Hepatocyte (in vitro differentiated cells): ENCODE measurements around the gene PPM1L. TPM values are rescaled to one million over a fixed set of nuclear protein-coding genes. Genes with fewer than 3 reads are reported as not detected.
A peak's percentile ranks its signal among the peaks of the same experiment; 100 is the strongest.

Source experiments
- DNase-seq: peaks from one replicate; pipeline ENCODE4 v3.0.0-alpha.2; 2016; ENCODE audit warnings: low spot score
- H2AFZ ChIP-seq: fragments of 200-600 bp; sonication (generic); 2 replicates; pipeline ENCODE4 v1.6.0; 2016; ENCODE audit warnings: antibody characterized with exemption, mild to moderate bottlenecking
- H3K27ac ChIP-seq: fragments of 200-600 bp; sonication (generic); 2 replicates; pipeline ENCODE4 v1.5.1; 2016; ENCODE audit warnings: mild to moderate bottlenecking
- H3K27me3 ChIP-seq: fragments of 200-600 bp; sonication (generic); 2 replicates; pipeline ENCODE4 v1.6.1; 2016
- H3K36me3 ChIP-seq: fragments of 200-600 bp; sonication (generic); replicated peaks from 2 replicates; pipeline ENCODE4 v1.5.1; 2016; ENCODE audit warnings: low read depth; ENCODE audit not compliant: insufficient read depth
- H3K4me1 ChIP-seq: fragments of 200-600 bp; sonication (generic); 2 replicates; pipeline ENCODE4 v1.5.1; 2016; ENCODE audit warnings: mild to moderate bottlenecking, moderate library complexity; ENCODE audit not compliant: insufficient read depth
- H3K4me2 ChIP-seq: fragments of 200-600 bp; sonication (generic); 2 replicates; pipeline ENCODE4 v1.6.0; 2016
- H3K4me3 ChIP-seq: fragments of 200-600 bp; sonication (generic); 2 replicates; pipeline ENCODE4 v1.5.1; 2016; ENCODE audit warnings: mild to moderate bottlenecking
- H3K79me2 ChIP-seq: fragments of 200-600 bp; sonication (generic); 2 replicates; pipeline ENCODE4 v1.6.0; 2017; ENCODE audit warnings: mild to moderate bottlenecking
- H3K9me2 ChIP-seq: fragments of 200-600 bp; sonication (generic); replicated peaks from 2 replicates; pipeline ENCODE4 v1.6.0; 2017; ENCODE audit warnings: mild to moderate bottlenecking; ENCODE audit not compliant: insufficient read depth
- H3K9me3 ChIP-seq: fragments of 200-600 bp; sonication (generic); 2 replicates; pipeline ENCODE4 v1.5.1; 2016; ENCODE audit warnings: low read depth, mild to moderate bottlenecking
- H4K20me1 ChIP-seq: fragments of 200-600 bp; sonication (generic); 2 replicates; pipeline ENCODE4 v1.6.0; 2016; ENCODE audit warnings: mild to moderate bottlenecking; ENCODE audit not compliant: insufficient read depth, poor library complexity, severe bottlenecking
- CTCF ChIP-seq: fragments of 200-600 bp; sonication (generic); IDR thresholded peaks from 2 replicates; pipeline ENCODE4 v1.5.1; 2016; ENCODE audit warnings: antibody characterized with exemption, mild to moderate bottlenecking; ENCODE audit not compliant: poor library complexity
- EZH2 ChIP-seq: fragments of 200-600 bp; sonication (generic); IDR thresholded peaks from 2 replicates; pipeline ENCODE4 v1.6.1; 2016; ENCODE audit warnings: antibody characterized with exemption, mild to moderate bottlenecking, borderline replicate concordance
- EZH2phosphoT487 ChIP-seq: fragments of 200-600 bp; sonication (generic); IDR thresholded peaks from one replicate; pipeline ENCODE4 v1.6.1; 2018; ENCODE audit warnings: antibody characterized with exemption, mild to moderate bottlenecking, low read depth, moderate library complexity; ENCODE audit not compliant: unreplicated experiment, severe bottlenecking
- WGBS: methylation state at CpG from one replicate; pipeline ENCODE4 v1.1.6; 2016; ENCODE audit warnings: low lambda C conversion rate; ENCODE audit errors: missing lambda C conversion rate; 5-methylcytosine and 5-hydroxymethylcytosine counted together
- polyA plus RNA-seq: library from polyadenylated mRNA; unstranded; fragments of >200 nt; fragmentation: Nextera tagmentation; extraction: Ambion mirVana; gene quantifications from 2 replicates; pipeline ENCODE4 v1.2.1, GENCODE V29; 2016
- total RNA-seq: library from RNA; depleted of rRNA; stranded (reverse); fragments of >200 nt; gene quantifications from 2 replicates; pipeline ENCODE4 v1.2.3, GENCODE V29; 2014

PPM1L gene
- total and polyA plus RNA-seq, 2 experiments from 2014 or later: 5.1 to 13.1 TPM

DNA sequence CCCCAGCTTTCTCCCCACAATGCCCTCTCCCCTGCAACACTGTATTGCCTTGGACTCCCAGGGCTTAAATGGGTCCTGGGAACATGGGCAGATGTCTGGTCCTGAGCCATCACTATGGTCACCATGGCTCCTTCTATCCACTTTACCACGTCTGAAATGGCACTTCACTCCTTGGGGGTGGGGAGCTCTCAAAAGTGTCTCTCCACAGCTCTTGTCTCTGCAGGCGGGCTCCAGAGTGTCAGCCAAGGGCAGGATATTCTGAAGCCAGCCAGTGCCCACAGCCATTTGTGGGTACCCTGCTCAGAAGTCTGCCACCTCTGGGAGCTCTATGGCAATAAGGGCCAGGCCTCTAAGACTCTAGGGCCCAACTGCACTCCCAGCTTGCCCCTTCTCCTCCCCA, 163.9 kb downstream of the PPM1L start:
- Histone ChIP-seq H3K27ac (no peak overlapping the region), H3K9me2 (no peaks in the 10 kb centered on the region), H4K20me1 (no peaks in the 10 kb centered on the region), H3K36me3 (no peaks in the 10 kb centered on the region), H3K4me1 (no peaks in the 10 kb centered on the region), H2AFZ (no peak overlapping the region), H3K4me3 (no peak overlapping the region), H3K79me2 (no peaks in the 10 kb centered on the region), H3K27me3 (no peaks in the 10 kb centered on the region), H3K4me2 (no peak overlapping the region), H3K9me3 (no peaks in the 10 kb centered on the region)
- no peak for DNase-seq
- WGBS: 79% methylated on average over 2 of the region's 2 CpGs
- TF ChIP-seq CTCF (no peak), EZH2phosphoT487 (no peak), EZH2 (no peak)

DNA sequence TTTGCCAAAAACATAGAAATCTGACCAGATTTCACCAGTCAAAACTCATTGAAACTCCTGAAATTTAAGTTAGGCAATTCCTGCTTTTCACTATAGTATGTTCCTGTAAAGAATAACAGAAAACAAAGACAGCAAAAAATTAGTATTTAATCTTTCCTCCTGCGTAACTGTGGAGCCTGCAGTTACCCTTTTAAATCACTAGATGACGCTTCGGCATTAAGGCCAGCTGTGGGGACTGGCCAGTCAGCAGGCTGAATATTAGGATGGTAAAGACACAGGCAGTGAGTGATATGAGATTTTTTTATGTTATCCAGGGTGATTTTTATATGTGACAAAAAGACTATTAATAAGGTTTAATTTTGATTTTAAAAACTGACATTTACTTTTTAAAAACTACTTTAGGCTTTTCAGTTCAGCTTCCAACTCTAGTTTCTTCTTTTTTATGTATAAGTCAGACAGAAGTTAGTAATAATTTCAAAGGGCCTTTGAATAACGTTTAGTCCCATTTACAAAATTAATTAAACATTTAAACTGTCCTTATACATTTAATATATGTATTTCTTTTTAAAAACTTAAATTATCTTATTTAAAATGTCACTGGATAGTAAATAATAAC, 165.1 kb downstream of the PPM1L start:
- H4K20me1 ChIP-seq: no peaks in the 10 kb centered on the region
- H3K9me2 ChIP-seq: no peaks in the 10 kb centered on the region
- no peak overlapping the region for H3K4me2 ChIP-seq
- H3K4me1 ChIP-seq: no peaks in the 10 kb centered on the region
- H3K27ac ChIP-seq: no peak overlapping the region
- TF ChIP-seq CTCF (peak; percentile 88), EZH2 (no peak)
- no peak overlapping the region for H2AFZ ChIP-seq
- DNase-seq: peak; percentile 60
- H3K36me3 ChIP-seq: no peaks in the 10 kb centered on the region
- no peaks in the 10 kb centered on the region for H3K9me3 ChIP-seq
- no peaks in the 10 kb centered on the region for H3K79me2 ChIP-seq
- H3K27me3 ChIP-seq: no peaks in the 10 kb centered on the region
- WGBS: 18% methylated on average over 4 of the region's 4 CpGs
- no peak overlapping the region for H3K4me3 ChIP-seq

- no peaks in the 10 kb centered on the region for H3K27me3 ChIP-seq
- H3K27ac ChIP-seq: no peak overlapping the region
- 97% methylated on average over 1 of the region's 1 CpG for WGBS
- no peak overlapping the region for H3K4me3 ChIP-seq
- no peaks in the 10 kb centered on the region for H4K20me1 ChIP-seq
- H3K36me3 ChIP-seq: no peaks in the 10 kb centered on the region
- H3K9me3 ChIP-seq: no peaks in the 10 kb centered on the region
- no peaks in the 10 kb centered on the region for H3K79me2 ChIP-seq
- no peak for DNase-seq
- H3K4me1 ChIP-seq: no peaks in the 10 kb centered on the region
- no peak for TF ChIP-seq EZH2phosphoT487
- no peak for TF ChIP-seq EZH2
- no peak for TF ChIP-seq CTCF
- no peaks in the 10 kb centered on the region for H3K9me2 ChIP-seq
- no peak overlapping the region for H2AFZ ChIP-seq
- no peak overlapping the region for H3K4me2 ChIP-seq
These were observed 168.7 kb downstream of the PPM1L start for GRCh38 chr3:160924776-160925175.

DNA sequence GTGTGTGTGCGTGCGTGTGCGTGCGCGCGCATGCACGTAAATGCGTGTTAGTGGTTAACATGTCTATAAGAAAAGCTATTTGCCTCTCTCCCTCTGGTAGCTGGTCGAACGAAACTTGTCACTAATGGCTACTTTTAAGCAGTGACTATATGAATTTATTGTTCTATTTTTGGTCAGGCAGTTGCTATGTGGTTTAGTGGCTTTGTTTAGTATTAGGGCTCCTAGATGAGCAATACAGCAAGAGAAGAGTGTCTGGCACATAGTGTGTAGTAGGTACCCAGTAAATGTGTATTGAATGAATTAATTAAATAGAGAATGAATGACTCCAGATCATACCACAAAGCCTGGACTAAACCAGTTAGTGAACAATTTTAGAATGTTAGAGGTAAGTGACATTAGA, 171.6 kb downstream of the PPM1L start:
- Histone ChIP-seq H4K20me1 (no peaks in the 10 kb centered on the region), H3K9me3 (no peaks in the 10 kb centered on the region), H3K4me3 (no peak overlapping the region), H3K4me1 (peaks cover 4% of the 10 kb centered on the region), H2AFZ (no peak overlapping the region), H3K4me2 (no peak overlapping the region), H3K9me2 (no peaks in the 10 kb centered on the region), H3K27me3 (no peaks in the 10 kb centered on the region), H3K79me2 (no peaks in the 10 kb centered on the region), H3K36me3 (no peaks in the 10 kb centered on the region), H3K27ac (no peak overlapping the region)
- DNase-seq: no peak
- 90% methylated on average over 10 of the region's 10 CpGs for WGBS
- no peak for TF ChIP-seq EZH2phosphoT487
- no peak for TF ChIP-seq CTCF
- TF ChIP-seq EZH2: no peak
